Parathyroid adenoma (tissue), 2 donors: ENCODE measurements around the gene XDH.

ENCODE experiments used
- H2AFZ ChIP-seq: fragments of 300-600 bp; sonication (generic); one replicate; pipeline ENCODE4 v1.7.0; 2017; ENCODE audit warnings: antibody characterized with exemption, mild to moderate bottlenecking
- H3K27ac ChIP-seq: fragments of 300-600 bp; sonication (generic); one replicate; pipeline ENCODE4 v1.7.0; 2017
- H3K27me3 ChIP-seq: fragments of 300-600 bp; sonication (generic); one replicate; pipeline ENCODE4 v1.7.0; 2017; ENCODE audit warnings: low read length; ENCODE audit not compliant: control insufficient read depth, insufficient read depth
- H3K36me3 ChIP-seq: fragments of 300-600 bp; sonication (generic); one replicate; pipeline ENCODE4 v1.7.0; 2017; ENCODE audit warnings: low read length; ENCODE audit not compliant: control insufficient read depth, insufficient read depth
- H3K4me1 ChIP-seq: fragments of 300-600 bp; sonication (generic); one replicate; pipeline ENCODE4 v1.7.0; 2017; ENCODE audit warnings: control low read depth
- H3K4me2 ChIP-seq: fragments of 300-600 bp; sonication (generic); one replicate; pipeline ENCODE4 v1.7.0; 2017; ENCODE audit warnings: low read length
- H3K4me3 ChIP-seq: fragments of 300-600 bp; sonication (generic); one replicate; pipeline ENCODE4 v1.7.0; 2017; ENCODE audit warnings: low read depth, low read length
- H3K79me2 ChIP-seq: fragments of 300-600 bp; sonication (generic); one replicate; pipeline ENCODE4 v1.7.0; 2017; ENCODE audit warnings: control low read depth
- H3K9ac ChIP-seq: fragments of 300-600 bp; sonication (generic); one replicate; pipeline ENCODE4 v1.7.0; 2017; ENCODE audit warnings: mild to moderate bottlenecking
- H3K9me3 ChIP-seq: fragments of 300-600 bp; sonication (generic); one replicate; pipeline ENCODE4 v1.7.0; 2017; ENCODE audit warnings: low read length; ENCODE audit not compliant: control insufficient read depth
- CTCF ChIP-seq: fragments of 300-600 bp; sonication (generic); IDR thresholded peaks from one replicate; pipeline ENCODE4 v1.7.0; 2017; ENCODE audit warnings: antibody characterized with exemption, mild to moderate bottlenecking
- donor health status: primary hyperparathyroidism.

Gene XDH

GRCh38 chr2:31319406-31320175, 95.0 kb downstream of the XDH start:
- Histone ChIP-seq H3K4me2 (no peak overlapping the region), H3K79me2 (no peaks in the 10 kb centered on the region), H3K27ac (no peak overlapping the region), H3K4me1 (no peaks in the 10 kb centered on the region), H3K4me3 (no peak overlapping the region), H3K36me3 (no peaks in the 10 kb centered on the region), H3K9me3 (no peaks in the 10 kb centered on the region), H3K27me3 (no peaks in the 10 kb centered on the region), H3K9ac (no peak overlapping the region), H2AFZ (no peak overlapping the region)
- TF ChIP-seq CTCF, result no peak

DNA sequence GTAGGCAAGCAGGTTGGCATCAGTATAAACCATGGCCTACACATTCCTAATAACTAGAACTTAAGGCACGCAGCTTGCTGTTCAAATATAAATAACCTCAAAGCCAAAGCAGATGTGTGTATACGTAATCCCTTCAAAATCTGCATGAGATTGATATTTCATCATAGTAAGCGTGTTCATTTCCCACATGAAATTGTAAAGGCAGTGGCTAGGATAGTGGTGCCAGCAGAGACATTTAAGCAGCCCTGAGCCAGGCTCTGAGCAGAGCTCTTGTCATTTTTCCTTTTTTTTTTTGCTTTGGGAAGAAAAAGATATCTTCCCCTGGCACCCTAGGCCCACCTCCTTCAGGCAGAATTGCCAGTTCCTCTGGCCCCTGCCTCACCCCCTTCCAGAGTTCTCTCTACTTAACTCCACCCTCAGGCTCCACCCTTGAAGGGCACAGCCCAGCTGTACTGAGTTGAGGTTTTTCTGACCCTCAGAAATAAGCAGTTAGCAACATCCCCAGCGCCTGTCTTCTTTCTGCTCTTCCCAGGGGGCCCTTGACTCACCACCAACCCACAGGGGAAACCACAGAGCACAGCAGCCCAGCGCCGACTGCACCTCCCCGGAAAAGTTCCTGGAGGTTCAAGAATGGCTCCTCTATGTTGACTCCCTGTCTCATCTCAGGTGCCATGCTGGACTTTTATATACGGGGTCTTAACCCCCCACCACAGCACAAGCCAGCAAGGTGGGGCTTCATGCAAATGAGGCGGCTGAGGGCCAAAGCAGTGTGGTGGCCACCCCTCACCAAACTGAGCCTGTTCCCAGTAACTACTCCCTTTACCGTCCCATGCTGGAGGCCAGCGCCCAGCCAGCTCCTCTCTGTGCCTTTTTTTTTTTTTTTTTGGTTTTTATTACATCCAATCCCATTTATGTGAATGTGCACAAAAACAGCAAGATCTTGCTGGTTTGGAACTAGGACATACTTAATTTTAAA, 95.9 kb downstream of the XDH start:
- Histone ChIP-seq H3K4me2 (no peak overlapping the region), H3K27me3 (no peaks in the 10 kb centered on the region), H2AFZ (no peak overlapping the region), H3K9me3 (no peaks in the 10 kb centered on the region), H3K4me3 (no peak overlapping the region), H3K36me3 (no peaks in the 10 kb centered on the region), H3K4me1 (no peaks in the 10 kb centered on the region), H3K27ac (no peak overlapping the region), H3K9ac (no peak overlapping the region), H3K79me2 (no peaks in the 10 kb centered on the region)
- no peak for TF ChIP-seq CTCF

GRCh38 chr2:31317396-31317795, 97.1 kb downstream of the XDH start:
- no peak overlapping the region for H3K4me2 ChIP-seq
- H3K9ac ChIP-seq, result no peak overlapping the region
- H3K9me3 ChIP-seq, result no peaks in the 10 kb centered on the region
- H3K27ac ChIP-seq, result no peak overlapping the region
- H3K36me3 ChIP-seq, result no peaks in the 10 kb centered on the region
- H2AFZ ChIP-seq, result no peak overlapping the region
- no peaks in the 10 kb centered on the region for H3K4me1 ChIP-seq
- no peak overlapping the region for H3K4me3 ChIP-seq
- H3K79me2 ChIP-seq, result no peaks in the 10 kb centered on the region
- no peaks in the 10 kb centered on the region for H3K27me3 ChIP-seq
- TF ChIP-seq CTCF, result no peak

- H3K27ac ChIP-seq, result no peak overlapping the region
- H2AFZ ChIP-seq, result no peak overlapping the region
- no peaks in the 10 kb centered on the region for H3K79me2 ChIP-seq
- H3K9me3 ChIP-seq, result no peaks in the 10 kb centered on the region
- H3K4me2 ChIP-seq, result no peak overlapping the region
- H3K9ac ChIP-seq, result no peak overlapping the region
- no peaks in the 10 kb centered on the region for H3K36me3 ChIP-seq
- no peak overlapping the region for H3K4me3 ChIP-seq
- no peak for TF ChIP-seq CTCF
- no peaks in the 10 kb centered on the region for H3K4me1 ChIP-seq
- no peaks in the 10 kb centered on the region for H3K27me3 ChIP-seq
Measured at GRCh38 chr2:31314761-31315160, 99.8 kb downstream of the XDH start.
